Right hindlimb (tissue), 1 donor: ENCODE measurements around the gene PURB.
"Not testable (repeated sequence)": the region's sequence is repeated elsewhere in the genome, so short reads cannot be mapped to it uniquely, and the experiment has no call there.

Source experiments
- DNase-seq: peaks from one replicate; pipeline ENCODE4 v3.0.0-alpha.2; 2018

Gene PURB

DNA sequence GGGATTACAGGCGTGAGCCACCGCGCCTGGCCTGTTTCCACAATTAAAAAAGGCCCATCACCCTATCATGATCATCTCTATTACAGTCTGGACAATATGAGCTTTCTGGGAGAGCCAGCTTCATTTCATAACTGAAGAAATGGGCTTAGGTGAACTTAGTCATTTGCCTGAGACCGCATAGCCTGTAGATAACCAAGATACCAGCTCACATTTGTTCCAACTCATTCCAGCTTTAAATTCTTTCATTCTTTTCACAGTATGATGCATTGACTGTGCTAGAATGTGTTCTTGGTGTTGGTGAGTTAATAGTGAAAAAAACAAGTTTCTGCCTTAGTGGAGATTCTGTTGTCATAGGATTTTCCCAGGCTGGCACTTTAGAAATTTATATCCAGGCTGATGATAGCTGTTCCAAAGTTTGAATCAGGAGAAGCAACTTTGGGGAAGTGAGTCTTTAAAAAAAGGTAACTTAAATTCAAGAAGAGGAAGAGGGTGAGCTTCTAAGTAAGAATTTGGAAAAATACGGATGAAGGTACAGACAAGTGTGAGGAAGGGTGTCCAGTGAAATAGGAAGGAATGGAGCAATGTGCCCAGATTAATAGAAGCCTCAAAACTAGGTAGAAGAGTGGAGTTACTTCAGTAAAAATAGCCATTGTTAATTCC, 35.3 kb downstream of the PURB start:
- no peak for DNase-seq

DNA sequence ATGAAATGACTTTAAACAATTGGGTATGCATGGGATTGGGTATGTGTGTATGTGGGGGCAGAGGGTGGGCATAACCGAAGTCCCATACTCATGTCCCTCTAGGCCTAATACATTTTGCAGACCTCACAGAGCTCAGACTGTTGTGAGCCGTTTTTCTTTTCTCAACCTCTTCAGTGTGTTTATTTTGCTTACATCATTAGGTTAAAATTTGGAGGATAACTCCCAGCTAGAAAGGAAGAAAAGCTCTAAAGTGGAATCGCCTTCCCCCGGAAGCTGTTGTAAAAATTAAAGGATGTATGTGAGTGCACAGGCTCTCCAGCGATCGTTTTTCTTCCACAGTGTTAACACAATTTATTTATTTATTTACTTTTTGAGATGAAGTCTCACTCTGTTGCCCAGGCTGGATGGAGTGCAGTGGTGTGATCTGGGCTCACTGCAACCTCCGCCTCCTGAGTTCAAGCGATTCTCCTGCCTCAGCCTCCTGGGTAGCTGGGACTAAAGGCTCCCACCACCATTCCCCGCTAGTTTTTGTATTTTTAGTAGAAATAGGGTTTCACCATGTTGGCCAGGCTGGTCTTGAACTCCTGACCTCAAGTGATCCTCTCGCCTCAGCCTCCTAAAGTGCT, 36.0 kb downstream of the PURB start:
- DNase-seq, result no peak

DNA sequence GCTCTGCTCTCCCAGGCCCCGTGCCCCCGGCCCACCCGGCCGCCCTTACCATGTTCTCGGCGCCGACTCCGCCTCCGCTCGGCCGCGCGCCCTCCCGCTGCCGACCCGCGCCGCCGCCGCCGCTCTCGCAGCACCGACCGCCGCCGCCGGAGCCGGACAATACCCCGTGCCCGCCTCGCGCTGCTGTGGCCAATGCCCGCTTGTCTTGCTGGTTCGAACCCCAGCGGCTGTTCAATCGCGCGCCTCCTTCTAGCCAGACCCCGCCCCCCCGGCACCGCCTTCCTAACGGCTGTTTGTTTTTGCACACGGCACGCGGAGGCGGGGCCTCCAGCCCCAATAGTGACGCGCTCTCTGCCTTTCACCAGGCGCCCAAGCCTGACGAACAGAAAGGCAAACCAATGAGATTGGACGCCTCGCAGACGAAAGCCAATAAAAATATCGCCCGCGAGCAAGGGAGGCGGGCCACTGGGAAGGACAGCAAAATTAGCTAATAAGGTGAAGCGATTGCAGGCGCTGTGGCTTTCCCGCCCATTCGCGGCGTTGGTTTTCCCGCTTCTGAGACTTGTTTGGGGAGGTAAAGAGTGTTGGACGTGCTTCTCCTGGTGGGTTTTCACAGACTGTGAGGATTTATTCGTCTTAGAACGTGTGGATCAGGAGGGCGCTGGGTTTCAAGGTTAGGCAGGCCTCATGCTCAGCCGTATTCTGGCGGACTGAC, 37.3 kb downstream of the PURB start, which contains the start of gene H2AZ2:
H2AZ2 (minus strand) TSS at position 168 of the 715 bp plus-strand sequence; CDS start at position 52, 116 bp downstream.
- peak; percentile 100 for DNase-seq

DNA sequence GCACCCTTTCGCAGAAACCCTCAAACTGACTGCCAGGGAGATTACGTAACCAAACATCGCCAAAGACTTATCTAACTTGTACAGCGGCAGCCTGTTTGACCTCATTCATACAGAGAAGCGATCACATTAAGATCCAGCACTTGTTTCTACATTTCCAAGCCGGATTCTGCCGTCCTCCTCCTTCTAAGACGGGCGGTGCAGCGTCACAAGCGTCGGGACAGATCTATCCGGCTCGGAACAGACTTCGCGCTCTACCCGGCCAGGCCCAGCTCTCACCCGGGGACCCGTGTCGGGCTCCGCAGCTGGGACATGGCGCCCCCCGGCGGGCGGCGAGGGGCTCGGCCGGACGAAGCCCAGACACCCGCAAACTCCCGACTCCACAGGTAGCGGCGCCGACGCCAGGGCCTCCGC, 37.8 kb downstream of the PURB start:
- DNase-seq, result peak; percentile 95

DNA sequence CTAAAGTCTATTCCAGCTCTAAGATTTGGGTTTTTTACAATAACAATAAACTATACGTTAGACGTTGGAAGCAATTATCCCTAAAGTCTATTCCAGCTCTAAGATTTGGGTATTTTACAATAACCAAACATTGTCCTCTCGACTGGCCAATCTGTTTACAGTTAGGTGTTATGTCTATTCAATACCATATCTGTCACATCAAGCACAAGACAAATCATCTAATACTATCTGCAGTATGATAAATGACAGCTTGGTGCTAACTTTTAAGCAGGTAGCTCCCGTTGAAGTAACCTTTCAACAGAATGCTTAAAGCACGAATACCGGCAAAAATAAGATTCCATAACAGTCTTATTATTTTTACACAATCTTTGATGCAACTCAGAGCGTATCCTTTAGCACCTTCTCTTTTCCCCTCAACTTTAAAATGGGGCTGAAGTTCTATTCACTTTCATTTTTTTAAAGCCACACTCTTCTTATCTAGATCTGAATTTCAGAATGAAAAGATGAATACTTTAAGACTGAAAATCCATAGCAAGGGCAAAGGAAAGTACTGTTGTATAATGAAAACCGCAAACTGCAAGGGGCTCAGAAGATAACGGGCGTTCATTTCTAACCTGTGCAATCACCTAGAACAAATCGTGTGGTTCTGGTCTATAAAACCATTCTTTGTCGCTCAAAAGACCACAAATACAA, 38.4 kb downstream of the PURB start:
- no peak for DNase-seq

DNA sequence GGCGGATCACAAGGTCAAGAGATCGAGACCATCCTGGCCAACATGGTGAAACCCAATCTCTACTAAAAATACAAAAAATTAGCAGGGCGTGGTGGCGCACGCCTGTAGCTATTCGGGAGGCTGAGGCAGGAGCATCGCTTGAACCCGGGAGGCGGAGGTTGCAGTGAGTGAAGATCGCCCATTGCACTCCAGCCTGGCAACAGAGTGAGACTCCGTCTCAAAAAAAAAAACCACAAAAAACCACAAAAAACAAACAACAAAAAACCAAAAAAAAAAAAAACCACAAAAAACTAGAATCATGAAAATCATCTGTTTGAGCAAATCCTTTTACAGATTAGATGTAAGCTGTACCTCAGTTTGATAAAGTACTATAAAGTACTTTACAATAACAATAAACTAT, 38.9 kb downstream of the PURB start:
- not testable (repeated sequence) for DNase-seq

DNA sequence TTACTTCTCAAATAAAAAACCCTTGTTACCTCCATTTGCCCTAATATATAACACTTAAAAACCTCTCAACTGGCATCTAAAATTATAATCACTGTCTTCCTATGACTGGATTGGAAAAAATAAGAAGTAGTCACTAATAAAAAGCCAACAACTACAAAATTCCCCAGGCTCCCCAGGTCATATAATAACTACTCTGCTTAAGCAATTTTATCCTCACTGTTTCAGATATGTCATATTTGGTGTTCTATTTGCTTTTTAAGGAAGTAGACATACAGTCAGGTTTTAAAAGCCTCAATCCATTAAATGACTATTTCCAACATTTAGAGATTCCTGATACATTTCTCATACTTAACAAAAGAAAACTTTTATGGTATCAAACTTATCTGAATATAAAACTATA, 39.9 kb downstream of the PURB start:
- no peak for DNase-seq

DNA sequence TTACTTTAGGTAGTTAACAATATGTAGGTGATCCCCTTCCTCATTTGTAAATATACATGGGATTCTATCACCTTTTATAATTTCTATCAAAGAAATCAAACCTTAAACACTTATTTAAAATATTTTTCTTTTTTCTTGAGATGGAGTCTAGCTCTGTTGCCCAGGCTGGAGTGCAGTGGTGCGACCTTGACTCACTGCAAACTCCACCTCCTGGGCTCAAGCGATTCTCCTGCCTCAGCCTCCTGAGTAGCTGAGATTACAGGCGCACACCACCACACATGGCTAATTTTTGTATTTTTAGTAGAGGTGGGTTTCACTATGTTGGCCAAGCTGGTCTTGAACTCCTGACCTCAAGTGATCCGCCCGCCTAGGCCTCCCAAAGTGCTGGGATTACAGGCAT, 41.9 kb downstream of the PURB start:
- DNase-seq, result not testable (repeated sequence)

DNA sequence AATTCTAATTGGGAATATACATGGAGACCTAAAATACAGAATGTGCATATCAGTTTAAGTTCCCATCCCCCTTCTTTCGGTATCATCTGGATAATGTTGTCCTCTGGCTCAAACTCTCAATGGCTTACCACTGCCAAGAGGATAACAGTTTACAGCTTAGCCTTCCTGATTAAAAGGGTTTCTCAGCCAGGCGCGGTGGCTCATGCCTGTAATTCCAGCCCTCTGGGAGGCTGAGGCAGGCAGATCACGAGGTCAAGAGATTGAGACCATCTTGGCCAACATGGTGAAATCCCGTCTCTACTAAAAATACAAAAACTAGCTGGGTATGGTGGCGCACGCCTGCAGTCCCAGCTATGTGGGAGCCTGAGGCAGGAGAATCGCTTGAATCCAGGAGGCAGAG, 42.7 kb downstream of the PURB start:
- not testable (repeated sequence) for DNase-seq

DNA sequence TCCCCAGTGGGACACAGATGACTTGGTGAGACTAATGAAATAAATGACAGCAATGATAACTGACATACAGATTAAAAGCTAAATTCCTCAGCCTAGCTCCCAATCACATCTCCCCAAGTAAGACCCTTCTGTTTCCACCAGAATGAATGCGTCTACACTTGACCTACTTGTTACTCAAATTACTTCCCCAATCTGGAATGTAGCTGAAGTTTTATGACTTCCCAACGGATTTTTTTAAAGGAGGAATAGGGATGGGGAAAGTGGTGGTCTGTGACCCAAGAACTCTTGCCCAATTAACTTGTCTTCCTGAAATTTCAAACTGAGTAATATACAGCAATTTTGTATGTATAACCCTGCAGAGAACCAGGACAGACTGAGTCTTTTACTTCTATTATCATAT, 46.6 kb downstream of the PURB start:
- DNase-seq, result no peak

DNA sequence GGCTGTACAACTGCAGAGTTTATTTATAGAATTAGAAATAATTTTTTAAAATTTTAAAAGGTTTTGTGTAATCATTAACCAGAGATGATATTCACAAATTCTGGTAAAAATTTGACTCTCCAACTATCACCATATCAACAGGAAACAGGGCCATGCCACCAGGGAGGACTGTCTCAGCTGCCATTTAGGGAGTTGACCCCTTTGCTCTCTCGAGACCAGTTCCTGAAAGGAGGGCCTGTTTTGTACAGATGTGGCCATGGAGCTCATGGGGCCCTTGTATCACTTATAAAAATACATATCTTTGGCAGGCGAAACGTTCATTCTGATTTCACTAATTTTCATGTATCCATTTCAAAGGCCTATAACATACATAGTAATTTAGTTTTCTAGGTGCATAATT, 57.8 kb downstream of the PURB start:
- DNase-seq, result no peak
